HG03432 (cell line): ENCODE results near the gene LPCAT1.

ENCODE experiments used
- ATAC-seq: cut with Tn5 transposase; IDR thresholded peaks from one replicate; pipeline ENCODE4 v1.9.1; 2021; ENCODE audit warnings: mild to moderate bottlenecking, moderate library complexity; ENCODE audit not compliant: unreplicated experiment

Gene LPCAT1

DNA sequence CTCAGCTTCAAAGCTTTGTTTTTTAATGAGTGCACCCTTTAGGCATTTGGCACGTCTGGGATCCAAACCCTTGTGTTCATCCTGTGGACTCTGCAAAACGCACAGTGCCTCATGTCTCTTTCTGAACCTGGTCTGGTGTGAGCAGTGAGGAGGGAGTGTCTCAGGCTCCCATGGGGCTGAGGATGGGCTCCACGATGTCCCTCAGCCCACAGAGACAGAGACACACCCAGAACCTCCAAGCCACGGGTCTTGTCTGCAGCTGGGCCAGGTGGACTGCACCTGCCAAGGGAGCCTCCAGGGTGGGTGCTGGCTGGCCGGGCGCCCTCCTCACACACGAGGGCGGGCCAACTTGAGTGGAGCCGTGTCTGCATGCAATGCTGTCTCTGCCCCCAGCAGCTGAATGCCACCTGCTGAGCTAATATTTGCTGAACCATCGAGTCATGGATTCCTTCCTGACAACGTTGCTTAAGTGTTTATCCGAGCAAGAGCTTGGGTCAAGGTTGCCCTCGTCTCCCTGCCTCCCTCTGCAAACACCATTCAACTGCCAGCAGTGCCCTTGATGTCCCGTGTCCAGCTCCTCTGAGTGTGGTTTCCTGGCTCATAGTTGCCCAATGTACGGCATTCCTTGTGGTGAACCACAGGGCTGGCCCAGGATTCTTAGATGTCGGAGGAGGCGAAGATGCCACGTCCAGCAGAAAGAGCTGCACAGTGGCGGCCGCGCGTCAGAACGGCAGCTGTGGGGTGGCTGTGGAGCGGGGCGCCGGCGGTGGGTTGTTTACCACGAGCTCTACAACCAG is 31.4 kb upstream of the LPCAT1 start:
- no peak for ATAC-seq

GRCh38 chr5:1554410-1554967 is 30.7 kb upstream of the LPCAT1 start:
- ATAC-seq, result no peak

- ATAC-seq, result no peak
Observed at GRCh38 chr5:1553539-1554409, 30.0 kb upstream of the LPCAT1 start.

- no peak for ATAC-seq
Observed at GRCh38 chr5:1552521-1553255, 28.9 kb upstream of the LPCAT1 start.

- no peak for ATAC-seq
Observed at GRCh38 chr5:1551426-1552301, 27.9 kb upstream of the LPCAT1 start.

DNA sequence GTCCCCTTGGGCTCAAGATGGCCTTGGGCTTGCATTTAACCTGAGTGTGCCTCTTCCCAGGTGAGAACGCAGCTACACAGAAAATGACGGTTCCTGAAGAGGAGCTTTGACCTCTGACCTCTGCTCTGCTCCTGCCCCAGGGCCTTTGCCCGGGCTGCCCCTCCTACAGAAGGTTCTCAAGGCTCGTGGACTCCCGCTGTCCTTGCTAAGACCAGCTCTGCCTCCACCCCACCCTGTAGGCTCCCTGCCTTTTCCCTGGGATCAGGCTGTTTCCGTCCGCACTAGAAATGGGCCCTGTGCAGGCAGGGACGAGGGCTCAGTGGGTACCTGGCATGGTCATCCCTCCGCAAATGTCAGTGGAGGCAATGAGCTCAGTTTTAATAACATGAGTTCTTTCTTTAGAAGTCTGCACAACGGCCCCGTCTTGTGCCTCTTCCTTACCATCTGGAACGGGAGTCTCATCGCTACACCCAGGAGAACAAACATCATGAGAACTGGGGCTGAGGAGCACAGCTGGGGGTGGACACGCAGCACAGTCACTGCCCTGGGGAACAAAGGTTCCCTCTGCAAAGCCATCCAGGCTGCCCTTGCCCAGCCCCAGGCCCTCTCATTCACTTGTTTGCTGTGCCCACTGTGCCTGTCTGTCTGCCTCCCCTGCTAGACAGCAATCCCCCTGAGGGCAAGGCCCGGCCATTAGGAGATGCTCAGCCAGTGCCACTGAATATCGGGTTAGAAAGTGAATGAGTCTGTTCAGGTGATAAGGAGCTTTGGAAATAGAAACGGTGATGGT is 26.7 kb upstream of the LPCAT1 start:
- ATAC-seq, result no peak

GRCh38 chr5:1549475-1550030 is 25.8 kb upstream of the LPCAT1 start:
- no peak for ATAC-seq

DNA sequence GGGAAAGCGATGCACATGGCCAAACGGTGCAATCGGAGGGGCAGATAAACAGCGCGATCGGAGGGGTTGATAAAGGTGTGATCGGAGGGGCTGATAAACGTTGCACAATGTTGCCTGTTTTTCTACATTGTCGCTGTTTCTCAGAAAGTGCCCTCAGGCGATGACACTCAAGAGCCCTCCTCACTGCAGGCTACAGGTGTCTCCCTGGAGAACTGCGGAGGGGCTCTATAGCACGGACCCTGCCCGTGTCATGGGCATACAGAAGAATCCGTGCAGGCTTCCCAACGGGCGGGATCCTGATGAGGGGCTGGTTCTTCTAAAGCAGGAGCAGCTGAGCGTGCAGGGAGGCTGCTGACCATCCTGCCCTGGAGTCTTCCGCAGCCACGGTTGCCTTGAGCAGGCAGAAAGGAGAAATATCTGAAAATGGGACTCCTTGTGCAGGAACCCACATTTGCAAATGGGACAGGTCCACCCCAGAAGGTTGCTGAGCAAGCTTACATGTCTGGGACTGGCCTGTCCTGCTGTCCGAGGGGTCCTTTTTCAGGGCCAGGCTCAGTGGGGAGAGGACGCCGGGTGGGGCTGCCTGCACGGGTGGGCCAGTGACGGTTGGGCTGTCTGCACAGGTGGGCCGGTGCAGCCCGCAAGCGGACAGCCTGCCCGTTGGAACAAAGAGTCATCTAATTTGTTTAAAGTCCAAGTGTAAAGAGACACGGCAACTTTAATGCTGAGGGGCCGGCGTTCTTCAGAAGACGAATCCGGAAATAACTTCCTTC is 25.1 kb upstream of the LPCAT1 start:
- no peak for ATAC-seq

DNA sequence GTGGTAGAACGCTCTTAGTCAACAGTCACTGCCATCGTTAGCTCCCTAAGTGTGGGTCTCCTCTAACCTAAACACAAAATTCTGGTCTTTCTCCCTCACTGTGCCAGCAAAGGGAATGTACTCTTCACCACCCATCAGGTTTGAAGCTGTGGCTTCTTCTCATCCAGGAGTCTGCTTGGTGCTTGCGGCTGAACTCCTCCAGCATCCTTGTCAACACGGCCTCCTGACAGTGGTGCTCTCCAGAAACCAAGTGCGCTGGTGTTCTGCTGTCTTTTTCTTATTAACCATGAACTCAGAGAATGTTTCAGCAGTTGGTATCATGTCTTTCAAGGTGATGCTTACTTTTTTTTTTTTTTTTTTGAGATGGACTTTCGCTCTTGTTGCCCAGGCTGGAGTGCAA is 23.9 kb upstream of the LPCAT1 start:
- no peak for ATAC-seq

- ATAC-seq, result no peak
Observed at GRCh38 chr5:1547236-1547635, 23.5 kb upstream of the LPCAT1 start.

- ATAC-seq, result no peak
Observed at GRCh38 chr5:1546556-1546955, 22.8 kb upstream of the LPCAT1 start.

GRCh38 chr5:1545805-1546355 is 22.1 kb upstream of the LPCAT1 start:
- ATAC-seq, result no peak

DNA sequence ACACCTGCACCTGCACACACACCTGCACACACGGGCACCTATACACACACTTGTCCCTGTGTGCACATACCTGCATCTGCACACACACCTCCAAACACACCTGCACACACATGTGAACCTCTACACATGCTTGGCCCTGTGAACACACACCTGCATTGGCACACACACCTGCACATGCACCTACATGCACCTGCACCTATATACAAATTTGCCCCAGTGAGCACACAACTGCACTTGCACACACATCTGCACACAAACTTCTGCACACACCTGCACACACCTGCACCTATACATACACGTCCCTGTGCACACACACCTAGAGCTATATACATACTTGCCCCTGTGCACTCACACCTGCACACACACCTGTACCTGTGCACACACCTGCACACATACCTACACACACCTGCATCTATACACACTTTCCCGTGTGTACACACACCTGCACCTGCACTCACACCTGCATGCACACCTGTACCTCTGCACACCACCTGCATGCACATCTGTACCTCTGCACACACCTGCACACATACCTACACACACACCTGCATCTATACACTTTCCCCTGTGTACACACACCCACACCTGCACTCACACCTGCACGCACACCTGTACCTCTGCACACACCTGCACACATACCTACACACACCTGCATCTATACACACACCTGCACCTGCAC is 21.5 kb upstream of the LPCAT1 start:
- ATAC-seq, result no peak

DNA sequence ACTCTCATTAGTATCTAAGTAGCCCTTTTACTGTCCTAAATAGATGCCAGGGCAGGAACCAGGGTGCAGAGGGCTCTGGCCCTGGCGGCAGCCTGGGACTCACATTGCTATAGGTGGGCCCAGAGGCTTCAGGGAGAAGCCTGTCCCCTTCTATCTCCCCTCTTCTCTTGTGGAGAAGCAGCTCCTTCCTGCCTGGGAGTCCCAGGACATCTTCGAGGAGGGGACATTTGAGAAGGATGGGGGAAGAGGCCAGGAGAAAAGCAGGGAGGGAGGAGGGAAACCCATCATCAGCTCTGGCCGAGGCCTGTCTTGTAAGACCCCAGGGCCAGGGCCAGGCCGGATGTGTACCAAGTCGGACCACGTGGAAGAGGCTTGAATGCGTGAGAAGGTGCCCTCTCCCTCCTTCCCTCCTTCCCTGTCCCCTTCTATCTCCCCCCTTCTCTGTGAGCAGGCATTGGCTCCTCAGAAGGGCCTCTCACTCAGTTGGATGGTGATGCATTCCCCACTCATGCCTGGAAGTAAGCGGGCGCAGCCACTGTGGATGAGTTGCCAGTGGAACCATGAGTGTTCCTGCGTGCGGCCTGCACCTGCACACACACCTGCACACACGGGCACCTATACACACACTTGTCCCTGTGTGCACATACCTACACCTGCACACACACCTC is 20.7 kb upstream of the LPCAT1 start:
- no peak for ATAC-seq

- no peak for ATAC-seq
Observed at GRCh38 chr5:1543398-1544293, 19.9 kb upstream of the LPCAT1 start.

DNA sequence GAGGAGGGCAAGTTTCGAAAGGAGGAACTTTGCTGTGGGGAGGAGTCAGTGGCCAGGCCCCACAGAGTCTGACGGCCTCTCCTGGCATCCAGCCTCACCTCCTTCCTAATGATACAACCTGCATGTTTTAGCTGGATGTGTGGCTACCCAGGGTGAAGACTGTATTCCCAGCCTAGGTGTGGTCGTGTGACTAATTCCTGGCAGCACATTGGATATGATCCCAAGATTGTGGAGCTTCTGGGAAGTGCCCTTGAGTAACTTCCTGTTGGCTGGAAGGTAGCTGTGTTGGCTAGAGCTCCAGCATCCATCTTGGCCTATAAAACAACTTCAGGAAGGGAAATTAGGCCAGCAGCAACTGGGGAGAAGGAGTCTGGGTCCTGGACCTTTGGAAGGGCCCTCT is 19.0 kb upstream of the LPCAT1 start:
- ATAC-seq, result no peak
